ENCODE measurements around the gene NAA50. TPM values are rescaled to one million over a fixed set of nuclear protein-coding genes. Genes with fewer than 3 reads are reported as not detected.
A peak's percentile ranks its signal among the peaks of the same experiment; 100 is the strongest.

Gene NAA50
- polyA plus RNA-seq, 3 donors, result 32.2 to 105 (median 80.0) TPM

GRCh38 chr3:113677737-113678136, 68.3 kb downstream of the NAA50 start:
- Mint-ChIP-seq H3K27me3 (ENCODE audit: low read depth in 3 of 3) (no peaks in the 10 kb centered on the region), H3K4me3 (no peak overlapping the region), H3K4me1 (peaks cover 19% of the 10 kb centered on the region), H3K9me3 (peaks cover 9 to 14% (median 11%) of the 10 kb centered on the region in 7 donors), H3K36me3 (peaks cover 34 to 41% of the 10 kb centered on the region in 2 donors), H3K27ac (peak overlapping the region in 4 of 7 donors; percentile 4 to 79 (median 28))
- H3K36me3 ChIP-seq (replicated peaks in 1 of 2; ENCODE audit: control insufficient read depth in 1 of 2, insufficient read depth in 2 of 2, low read length in 2 of 2), result peaks cover 24 to 47% of the 10 kb centered on the region in 2 donors
- peaks cover 0 to 6% of the 10 kb centered on the region in 2 donors for H3K4me1 ChIP-seq (ENCODE audit: control insufficient read depth in 1 of 2, insufficient read depth in 2 of 2, low read length in 2 of 2)
- peaks cover 6% of the 10 kb centered on the region for H4K20me1 ChIP-seq (ENCODE audit: insufficient read depth, low read length)
- peaks cover 0 to 5% of the 10 kb centered on the region in 2 donors for H3K9me3 ChIP-seq (replicated peaks in 1 of 2; ENCODE audit: control insufficient read depth in 1 of 2, insufficient read depth in 1 of 2, low read length in 2 of 2)
- H3K27ac ChIP-seq (ENCODE audit: low read depth in 1 of 2, low read length in 2 of 2), result no peak overlapping the region
- DNase-seq, result no peak
- H3K4me3 ChIP-seq (replicated peaks in 1 of 3; ENCODE audit: low read depth in 2 of 3, low read length in 3 of 3), result no peak overlapping the region
- no peak for TF ChIP-seq CTCF (IDR thresholded peaks at IDR 0.05)
- H2AFZ ChIP-seq (ENCODE audit: insufficient read depth, low read depth, low read length, poor library complexity, severe bottlenecking), result no peak overlapping the region
- intact Hi-C loops (cut with micrococcal nuclease), result no loop called here
- no peak overlapping the region for H3K4me2 ChIP-seq (replicated peaks; ENCODE audit: extremely low read depth, low read length, poor library complexity, severe bottlenecking)
- WGBS (ENCODE audit: insufficient coverage), result no CpG with 5 or more reads among the region's 1 CpG
- H3K27me3 ChIP-seq (ENCODE audit: control insufficient read depth in 2 of 2, insufficient read depth in 2 of 2, low read length in 2 of 2), result no peaks in the 10 kb centered on the region
- H3K79me2 ChIP-seq (ENCODE audit: insufficient read depth, low read length), result peaks cover 6% of the 10 kb centered on the region
- H3K9ac ChIP-seq (ENCODE audit: insufficient read depth, low read length, poor library complexity, severe bottlenecking), result no peak overlapping the region

- Mint-ChIP-seq H3K36me3 (peaks cover 44 to 54% of the 10 kb centered on the region in 2 donors), H3K27me3 (ENCODE audit: low read depth in 3 of 3) (no peaks in the 10 kb centered on the region), H3K9me3 (peaks cover 9 to 14% (median 11%) of the 10 kb centered on the region in 7 donors), H3K4me1 (peaks cover 19% of the 10 kb centered on the region), H3K4me3 (no peak overlapping the region), H3K27ac (peak overlapping the region; percentile 78 to 94 (median 85))
- H2AFZ ChIP-seq (ENCODE audit: insufficient read depth, low read depth, low read length, poor library complexity, severe bottlenecking), result no peak overlapping the region
- H3K79me2 ChIP-seq (ENCODE audit: insufficient read depth, low read length), result peaks cover 6% of the 10 kb centered on the region
- peaks cover 0 to 6% of the 10 kb centered on the region in 2 donors for H3K4me1 ChIP-seq (ENCODE audit: control insufficient read depth in 1 of 2, insufficient read depth in 2 of 2, low read length in 2 of 2)
- H3K27ac ChIP-seq (ENCODE audit: low read depth in 1 of 2, low read length in 2 of 2), result peak overlapping the region in 1 of 2 donors; percentile 71
- peaks cover 0 to 5% of the 10 kb centered on the region in 2 donors for H3K9me3 ChIP-seq (replicated peaks in 1 of 2; ENCODE audit: control insufficient read depth in 1 of 2, insufficient read depth in 1 of 2, low read length in 2 of 2)
- H3K27me3 ChIP-seq (ENCODE audit: control insufficient read depth in 2 of 2, insufficient read depth in 2 of 2, low read length in 2 of 2), result no peaks in the 10 kb centered on the region
- peak; percentile 49 to 89 (median 68) for DNase-seq
- intact Hi-C loops (cut with micrococcal nuclease), result no loop called here
- TF ChIP-seq CTCF (IDR thresholded peaks at IDR 0.05), result no peak
- no peak overlapping the region for H3K4me2 ChIP-seq (replicated peaks; ENCODE audit: extremely low read depth, low read length, poor library complexity, severe bottlenecking)
- H3K36me3 ChIP-seq (replicated peaks in 1 of 2; ENCODE audit: control insufficient read depth in 1 of 2, insufficient read depth in 2 of 2, low read length in 2 of 2), result peaks cover 29 to 60% of the 10 kb centered on the region in 2 donors
- no CpG with 5 or more reads among the region's 3 CpGs for WGBS (ENCODE audit: insufficient coverage)
- peaks cover 6% of the 10 kb centered on the region for H4K20me1 ChIP-seq (ENCODE audit: insufficient read depth, low read length)
- H3K4me3 ChIP-seq (replicated peaks in 1 of 3; ENCODE audit: low read depth in 2 of 3, low read length in 3 of 3), result no peak overlapping the region
- H3K9ac ChIP-seq (ENCODE audit: insufficient read depth, low read length, poor library complexity, severe bottlenecking), result no peak overlapping the region
Measured at GRCh38 chr3:113676261-113676660, 69.8 kb downstream of the NAA50 start.

Measured in CD14-positive monocyte (primary cell).